ENCODE measurements around the gene CROT.

DNA sequence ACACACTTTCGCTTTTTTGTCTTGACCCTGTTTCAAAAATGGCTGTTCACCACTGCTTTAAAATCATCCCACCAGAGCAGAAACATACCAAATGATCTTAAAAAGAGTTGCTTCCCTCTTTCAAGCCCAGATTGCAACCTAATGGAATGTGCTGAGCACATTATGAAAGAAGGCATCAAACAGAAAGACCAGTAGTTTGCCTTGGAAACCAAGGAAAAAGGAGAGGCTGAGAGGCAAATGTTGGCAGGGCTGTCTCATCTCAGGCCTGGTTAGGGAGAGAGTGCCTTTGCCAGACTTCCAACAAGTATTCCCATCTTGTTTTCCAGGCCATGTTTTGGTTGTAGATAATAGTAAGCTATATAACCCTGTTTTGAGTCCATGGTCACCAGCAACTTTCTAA lies 65.7 kb downstream of the CROT start:
- TF ChIP-seq, protein P1, sequence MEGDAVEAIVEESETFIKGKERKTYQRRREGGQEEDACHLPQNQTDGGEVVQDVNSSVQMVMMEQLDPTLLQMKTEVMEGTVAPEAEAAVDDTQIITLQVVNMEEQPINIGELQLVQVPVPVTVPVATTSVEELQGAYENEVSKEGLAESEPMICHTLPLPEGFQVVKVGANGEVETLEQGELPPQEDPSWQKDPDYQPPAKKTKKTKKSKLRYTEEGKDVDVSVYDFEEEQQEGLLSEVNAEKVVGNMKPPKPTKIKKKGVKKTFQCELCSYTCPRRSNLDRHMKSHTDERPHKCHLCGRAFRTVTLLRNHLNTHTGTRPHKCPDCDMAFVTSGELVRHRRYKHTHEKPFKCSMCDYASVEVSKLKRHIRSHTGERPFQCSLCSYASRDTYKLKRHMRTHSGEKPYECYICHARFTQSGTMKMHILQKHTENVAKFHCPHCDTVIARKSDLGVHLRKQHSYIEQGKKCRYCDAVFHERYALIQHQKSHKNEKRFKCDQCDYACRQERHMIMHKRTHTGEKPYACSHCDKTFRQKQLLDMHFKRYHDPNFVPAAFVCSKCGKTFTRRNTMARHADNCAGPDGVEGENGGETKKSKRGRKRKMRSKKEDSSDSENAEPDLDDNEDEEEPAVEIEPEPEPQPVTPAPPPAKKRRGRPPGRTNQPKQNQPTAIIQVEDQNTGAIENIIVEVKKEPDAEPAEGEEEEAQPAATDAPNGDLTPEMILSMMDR (conservative IDR thresholded peaks at IDR 0.05; ENCODE audit: low read depth, low read length): no peak
- TF ChIP-seq EZH2 (IDR thresholded peaks at IDR 0.05; ENCODE audit: borderline replicate concordance, low read depth, low read length, poor library complexity, severe bottlenecking): no peak
